Testis (tissue), 3 donors: ENCODE data around the gene KISS1R. TPM values are rescaled to one million over a fixed set of nuclear protein-coding genes. Genes with fewer than 3 reads are reported as not detected.
"Not testable (repeated sequence)": the region's sequence is repeated elsewhere in the genome, so short reads cannot be mapped to it uniquely, and the experiment has no call there.

ENCODE experiments used
- DNase-seq: peaks from one replicate; pipeline ENCODE4 v3.0.0-alpha.2; 2019
- H3K27ac ChIP-seq, 2 donors: fragments of 200-600 bp; sonication (generic); one replicate each; pipeline ENCODE4 v1.5.1; 2019
- H3K27me3 ChIP-seq: fragments of 200-600 bp; sonication (generic); one replicate; pipeline ENCODE4 v1.5.1; 2019
- H3K36me3 ChIP-seq: fragments of 200-600 bp; sonication (generic); one replicate; pipeline ENCODE4 v1.5.1; 2017; ENCODE audit warnings: low read depth; ENCODE audit errors: missing control alignments
- H3K4me1 ChIP-seq: fragments of 200-600 bp; sonication (generic); one replicate; pipeline ENCODE4 v1.5.1; 2019
- H3K4me3 ChIP-seq, 2 donors: fragments of 200-600 bp; sonication (generic); one replicate each; pipeline ENCODE4 v1.5.1; 2017 to 2019
- H3K9me3 ChIP-seq: fragments of 200-600 bp; sonication (generic); one replicate; pipeline ENCODE4 v1.5.1; 2017
- POLR2A ChIP-seq: fragments of 450-650 bp; IDR thresholded peaks from one replicate; pipeline ENCODE4 v1.6.1; 2017; ENCODE audit warnings: antibody characterized with exemption, mild to moderate bottlenecking, moderate library complexity
- WGBS, 2 donors: methylation state at CpG; one replicate each; pipeline ENCODE4 v1.1.5; 2018; 5-methylcytosine and 5-hydroxymethylcytosine counted together
- intact Hi-C: fragments of 100-400 bp; cut with DNase I; formaldehyde crosslinking; loops from one replicate; pipeline ENCODE4 v1.15.1; 2023; ENCODE audit warnings: low total_unique reads
- polyA plus RNA-seq: library from polyadenylated mRNA; stranded (reverse); fragments of 350-450 nt; fragmentation: Illumina TruSeq; extraction: RNeasy Lipid Tissue Mini Kit (QIAGEN cat#74804); gene quantifications from one replicate; pipeline ENCODE4 v1.2.3, GENCODE V29; 2014; ENCODE audit warnings: low read depth, low replicate concordance; ENCODE audit not compliant: insufficient read depth
- total RNA-seq, 2 donors: library from RNA; depleted of rRNA; stranded (reverse); fragments of >200 nt; gene quantifications; one replicate each; pipeline ENCODE4 v1.2.3, GENCODE V29; 2016
- TF ChIP-seq, protein P1 (sequence below), 3 experiments: fragments of 450-650 bp in 2 of 3; fragments of 200-600 bp in 1 of 3; sonication (generic) in 1 of 3; IDR thresholded peaks; one replicate each; pipeline ENCODE4 v1.5.1; 2016 to 2019; ENCODE audit warnings: antibody characterized with exemption in 3 of 3, mild to moderate bottlenecking in 2 of 3, moderate library complexity in 1 of 3

KISS1R gene
- total and polyA plus RNA-seq, 3 donors from 2014 or later, result not detected

DNA sequence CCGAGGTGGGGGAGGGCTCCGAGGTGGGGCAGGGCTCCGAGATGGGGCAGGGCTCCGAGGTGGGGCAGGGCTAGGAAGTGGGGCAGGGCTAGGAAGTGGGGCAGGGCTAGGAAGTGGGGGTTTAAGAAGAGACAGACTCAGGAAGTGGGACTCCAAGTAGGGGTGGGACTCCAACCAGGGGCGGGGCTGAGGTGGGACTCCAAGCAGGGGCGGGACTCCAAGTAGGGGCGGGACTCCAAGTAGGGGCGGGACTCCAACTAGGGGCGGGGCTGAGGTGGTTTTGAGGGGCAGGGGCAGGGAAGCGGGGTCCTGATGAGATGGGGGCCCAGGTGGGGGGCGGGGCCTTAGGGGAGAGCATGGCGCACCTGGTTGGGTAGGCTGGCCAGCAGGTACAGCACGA, 44.0 kb upstream of the KISS1R start:
- no peaks in the 10 kb centered on the region for H3K27me3 ChIP-seq
- intact Hi-C loops, result no loop called here
- peak overlapping the region in 1 of 2 donors; percentile 76 for H3K27ac ChIP-seq
- no peaks in the 10 kb centered on the region for H3K9me3 ChIP-seq
- 59 to 83% methylated on average over 9 to 10 of the region's 13 CpGs for WGBS, 2 donors
- H3K4me1 ChIP-seq, result peaks cover 15% of the 10 kb centered on the region
- TF ChIP-seq, protein P1, sequence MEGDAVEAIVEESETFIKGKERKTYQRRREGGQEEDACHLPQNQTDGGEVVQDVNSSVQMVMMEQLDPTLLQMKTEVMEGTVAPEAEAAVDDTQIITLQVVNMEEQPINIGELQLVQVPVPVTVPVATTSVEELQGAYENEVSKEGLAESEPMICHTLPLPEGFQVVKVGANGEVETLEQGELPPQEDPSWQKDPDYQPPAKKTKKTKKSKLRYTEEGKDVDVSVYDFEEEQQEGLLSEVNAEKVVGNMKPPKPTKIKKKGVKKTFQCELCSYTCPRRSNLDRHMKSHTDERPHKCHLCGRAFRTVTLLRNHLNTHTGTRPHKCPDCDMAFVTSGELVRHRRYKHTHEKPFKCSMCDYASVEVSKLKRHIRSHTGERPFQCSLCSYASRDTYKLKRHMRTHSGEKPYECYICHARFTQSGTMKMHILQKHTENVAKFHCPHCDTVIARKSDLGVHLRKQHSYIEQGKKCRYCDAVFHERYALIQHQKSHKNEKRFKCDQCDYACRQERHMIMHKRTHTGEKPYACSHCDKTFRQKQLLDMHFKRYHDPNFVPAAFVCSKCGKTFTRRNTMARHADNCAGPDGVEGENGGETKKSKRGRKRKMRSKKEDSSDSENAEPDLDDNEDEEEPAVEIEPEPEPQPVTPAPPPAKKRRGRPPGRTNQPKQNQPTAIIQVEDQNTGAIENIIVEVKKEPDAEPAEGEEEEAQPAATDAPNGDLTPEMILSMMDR (IDR thresholded peaks at IDR 0.05), result no peak
- TF ChIP-seq POLR2A, result no peak
- no peaks in the 10 kb centered on the region for H3K36me3 ChIP-seq
- peak; percentile 60 for DNase-seq
- no peak overlapping the region for H3K4me3 ChIP-seq

DNA sequence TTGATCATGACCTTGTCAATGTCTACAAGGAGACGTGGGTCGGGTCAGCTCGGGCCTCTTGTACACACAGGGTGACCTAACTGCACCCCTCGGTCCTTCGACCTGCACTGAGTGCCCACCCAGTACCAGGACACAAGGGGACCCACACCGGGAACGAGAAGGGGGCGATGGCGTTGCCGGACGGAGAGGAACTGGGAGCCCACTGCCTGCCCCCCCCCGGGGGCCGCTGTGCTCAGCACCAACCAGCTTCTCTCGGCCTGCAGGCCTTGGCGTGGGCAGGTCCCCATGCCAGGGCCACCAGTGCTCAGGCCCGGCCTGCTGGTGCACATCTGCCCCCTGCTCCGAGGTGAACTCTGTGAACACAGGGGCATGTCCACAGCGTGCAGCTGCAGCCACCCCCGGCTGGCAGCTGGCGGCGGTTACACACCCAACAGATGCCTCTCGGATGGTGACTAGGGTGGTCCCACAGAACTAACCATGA, 43.5 kb upstream of the KISS1R start:
- WGBS, 2 donors, result 79 to 86% methylated on average over 15 to 22 of the region's 22 CpGs
- no peak for DNase-seq
- peaks cover 13% of the 10 kb centered on the region for H3K4me1 ChIP-seq
- H3K27ac ChIP-seq, result no peak overlapping the region
- TF ChIP-seq, protein P1 (IDR thresholded peaks at IDR 0.05), result no peak
- no peak for TF ChIP-seq POLR2A
- no peaks in the 10 kb centered on the region for H3K36me3 ChIP-seq
- no peak overlapping the region for H3K4me3 ChIP-seq
- intact Hi-C loops, result no loop called here
- H3K9me3 ChIP-seq, result no peaks in the 10 kb centered on the region
- H3K27me3 ChIP-seq, result no peaks in the 10 kb centered on the region

GRCh38 chr19:875265-875879, 41.8 kb upstream of the KISS1R start:
- no peaks in the 10 kb centered on the region for H3K36me3 ChIP-seq
- intact Hi-C loops, result no loop called here
- H3K9me3 ChIP-seq, result no peaks in the 10 kb centered on the region
- WGBS, 2 donors, result 89 to 94% methylated on average over 20 to 28 of the region's 28 CpGs
- peaks cover 3% of the 10 kb centered on the region for H3K4me1 ChIP-seq
- no peaks in the 10 kb centered on the region for H3K27me3 ChIP-seq
- DNase-seq, result no peak
- H3K4me3 ChIP-seq, result no peak overlapping the region
- no peak overlapping the region for H3K27ac ChIP-seq
- no peak for TF ChIP-seq POLR2A
- TF ChIP-seq, protein P1 (IDR thresholded peaks at IDR 0.05), result no peak

DNA sequence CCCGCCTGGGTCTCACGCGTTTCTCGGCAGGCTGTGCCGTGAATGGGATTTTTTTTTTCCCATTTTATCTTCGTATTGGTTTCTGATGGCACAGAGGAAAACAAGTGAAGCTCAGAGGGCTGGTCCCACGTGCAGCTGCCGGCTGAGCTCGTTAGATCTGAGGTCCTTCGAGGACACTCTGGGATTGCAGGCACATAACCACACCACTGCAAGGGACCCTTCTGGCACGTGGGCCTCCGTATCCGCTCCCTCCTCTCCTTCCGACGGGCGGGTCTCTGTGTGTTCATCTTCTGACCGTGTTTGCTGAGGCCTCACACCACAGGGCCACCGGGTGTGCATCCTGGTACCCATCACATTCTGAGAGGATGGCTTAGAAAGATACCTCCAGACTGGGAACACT, 41.0 kb upstream of the KISS1R start:
- H3K27me3 ChIP-seq, result no peaks in the 10 kb centered on the region
- no peaks in the 10 kb centered on the region for H3K9me3 ChIP-seq
- TF ChIP-seq, protein P1 (IDR thresholded peaks at IDR 0.05), result no peak
- no peak for TF ChIP-seq POLR2A
- no peak for DNase-seq
- WGBS, 2 donors, result 77 to 80% methylated on average over 17 to 18 of the region's 18 CpGs
- no peak overlapping the region for H3K27ac ChIP-seq
- H3K36me3 ChIP-seq, result no peaks in the 10 kb centered on the region
- peaks cover 3% of the 10 kb centered on the region for H3K4me1 ChIP-seq
- intact Hi-C loops, result no loop called here
- H3K4me3 ChIP-seq, result no peak overlapping the region

GRCh38 chr19:876780-877314, 40.3 kb upstream of the KISS1R start:
- no peaks in the 10 kb centered on the region for H3K36me3 ChIP-seq
- no peak for DNase-seq
- no peaks in the 10 kb centered on the region for H3K9me3 ChIP-seq
- no peak overlapping the region for H3K4me3 ChIP-seq
- TF ChIP-seq, protein P1 (IDR thresholded peaks at IDR 0.05), result no peak
- no peak for TF ChIP-seq POLR2A
- WGBS, 2 donors, result 96 to 98% methylated on average over 9 to 25 of the region's 29 CpGs
- H3K27me3 ChIP-seq, result no peaks in the 10 kb centered on the region
- intact Hi-C loops, result no loop called here
- H3K27ac ChIP-seq, result no peak overlapping the region
- no peaks in the 10 kb centered on the region for H3K4me1 ChIP-seq

GRCh38 chr19:877992-878660, 39.0 kb upstream of the KISS1R start:
- H3K36me3 ChIP-seq, H3K4me1 ChIP-seq, H3K9me3 ChIP-seq, intact Hi-C loops, DNase-seq, H3K4me3 ChIP-seq, H3K27me3 ChIP-seq, H3K27ac ChIP-seq: not testable (repeated sequence)
- 84 to 89% methylated on average over 6 to 15 of the region's 23 CpGs for WGBS, 2 donors
